Naive thymus-derived CD8-positive, alpha-beta T cell (primary cell): Measurements from ENCODE around the gene FES. TPM values are rescaled to one million over a fixed set of nuclear protein-coding genes. Genes with fewer than 3 reads are reported as not detected.

ENCODE experiments used
- ATAC-seq, 2 donors: fragments of 150-1000 bp; cut with Tn5 transposase in 1 of 2; sonication (Bioruptor Pico), chemical (Tn5 transposase) in 1 of 2; 1 replicate in 1 of 2; 2 replicates in 1 of 2; pipeline ENCODE4 v1.10.0; 2021; ENCODE audit warnings: mild to moderate bottlenecking in 2 of 2, moderate library complexity in 2 of 2
- POLR2A ChIA-PET: fragments of 350-600 bp; sonication (Branson Sonifier 250); formaldehyde crosslinking; loops from one replicate; lab custom pipeline; 2021; ENCODE audit warnings: antibody characterized with exemption; lab: Charles Lee
- DNase-seq, 10 donors: peaks; one replicate each; pipeline versions ENCODE4 v3.0.0 to v3.0.0-alpha.2; 2020 to 2022
- H3K27ac Mint-ChIP-seq, 10 donors: one replicate each; pipeline ENCODE4 v1.8.0; 2020 to 2022; ENCODE audit warnings: mild to moderate bottlenecking in 10 of 10, mixed read lengths in 10 of 10, moderate library complexity in 4 of 10, inconsistent platforms in 1 of 10
- H3K27me3 Mint-ChIP-seq, 5 donors: one replicate each; pipeline ENCODE4 v1.8.0; 2021 to 2022; ENCODE audit warnings: mixed read lengths in 5 of 5
- H3K36me3 Mint-ChIP-seq, 3 donors: one replicate each; pipeline ENCODE4 v1.8.0; 2020 to 2022; ENCODE audit warnings: mixed read lengths in 3 of 3, mild to moderate bottlenecking in 2 of 3, inconsistent platforms in 1 of 3
- H3K4me1 Mint-ChIP-seq, 4 donors: one replicate each; pipeline ENCODE4 v1.8.0; 2021 to 2022; ENCODE audit warnings: mixed read lengths in 4 of 4
- H3K4me3 Mint-ChIP-seq, 10 donors: one replicate each; pipeline ENCODE4 v1.8.0; 2020 to 2022; ENCODE audit warnings: mild to moderate bottlenecking in 10 of 10, mixed read lengths in 10 of 10, moderate library complexity in 6 of 10, inconsistent platforms in 1 of 10
- H3K9me3 Mint-ChIP-seq, 9 donors: one replicate each; pipeline ENCODE4 v1.8.0; 2020 to 2022; ENCODE audit warnings: mixed read lengths in 9 of 9, mild to moderate bottlenecking in 3 of 9, inconsistent platforms in 1 of 9, moderate library complexity in 1 of 9
- polyA plus RNA-seq, 3 donors: library from polyadenylated mRNA; unstranded; fragments of 300-500 nt; fragmentation: Illumina TruSeq; gene quantifications; one replicate each; pipeline ENCODE4 v1.2.3, GENCODE V29; 2021
- total RNA-seq, 8 experiments: library from RNA in 2 of 8; stranded (reverse) in 2 of 8; gene quantifications; one replicate each; pipeline ENCODE4 v1.2.3 and lab custom pipeline; 2021 to 2026

The FES gene
- total and polyA plus RNA-seq, 5 experiments from 2014 or later = 0.08 to 3.5 (median 1.5) TPM; not detected in 1

- POLR2A ChIA-PET = interaction anchor here (0.6 to 12.4 kb wide), 9 partner anchors 17 to 700 kb away, joined by 3 to 237 read pairs (median 3); partner anchors contain the start of genes BLM, MAN2A2 and RCCD1
- DNase-seq (no peak), ATAC-seq (no peak)
- H3K36me3 Mint-ChIP-seq = no peaks in the 10 kb centered on the region
- H3K27ac Mint-ChIP-seq = peak overlapping the region; percentile 95 to 100 (median 98)
- no peaks in the 10 kb centered on the region for H3K9me3 Mint-ChIP-seq
- H3K4me1 Mint-ChIP-seq = peaks cover 21 to 51% (median 44%) of the 10 kb centered on the region in 4 donors
- H3K4me3 Mint-ChIP-seq = peak overlapping the region; percentile 96 to 99 (median 98)
- no peaks in the 10 kb centered on the region for H3K27me3 Mint-ChIP-seq
These were observed 46.7 kb downstream of the FES start for GRCh38 chr15:90930861-90931574.

- H3K27me3 Mint-ChIP-seq = no peaks in the 10 kb centered on the region
These were observed 47.2 kb downstream of the FES start for GRCh38 chr15:90931575-90931827.

GRCh38 chr15:90931828-90932659 lies 47.7 kb downstream of the FES start, which contains the start of gene HDDC3:
Gene HDDC3 (minus strand): TSS chr15:90932549. CDS start chr15:90932540, 9 bp downstream.
- peak; percentile 78 to 93 (median 87) for DNase-seq
- H3K36me3 Mint-ChIP-seq = peaks cover 0 to 4% (median 0%) of the 10 kb centered on the region in 3 donors
- POLR2A ChIA-PET = interaction anchor here (0.6 to 12.4 kb wide), 16 partner anchors 16 to 830 kb away, joined by 3 to 237 read pairs (median 3); partner anchors contain the start of genes BLM, IDH2, IQGAP1 and MAN2A2
- peak; percentile 59 to 60 for ATAC-seq
- peak within 1 kb of the TSS; percentile 96 to 99 (median 98) for H3K4me3 Mint-ChIP-seq
- H3K27ac Mint-ChIP-seq = peak within 1 kb of the TSS; percentile 94 to 100 (median 98)
- no peaks in the 10 kb centered on the region for H3K9me3 Mint-ChIP-seq
- H3K27me3 Mint-ChIP-seq = no peaks in the 10 kb centered on the region
- peaks cover 26 to 60% (median 54%) of the 10 kb centered on the region in 4 donors for H3K4me1 Mint-ChIP-seq

More at GRCh38 chr15:90931575-90931827, 47.2 kb downstream of the FES start:
- ATAC-seq (no peak), DNase-seq (no peak)
- POLR2A ChIA-PET = interaction anchor here (0.6 to 12.4 kb wide), 13 partner anchors 16 to 829 kb away, joined by 3 to 237 read pairs (median 3); partner anchors contain the start of genes BLM, IDH2, IQGAP1 and MAN2A2
- H3K36me3 Mint-ChIP-seq = peaks cover 0 to 4% (median 0%) of the 10 kb centered on the region in 3 donors
- H3K4me1 Mint-ChIP-seq = peaks cover 26 to 56% (median 49%) of the 10 kb centered on the region in 4 donors
- no peaks in the 10 kb centered on the region for H3K9me3 Mint-ChIP-seq
- peak overlapping the region; percentile 94 to 100 (median 98) for H3K27ac Mint-ChIP-seq
- peak overlapping the region; percentile 96 to 99 (median 98) for H3K4me3 Mint-ChIP-seq

- ATAC-seq (no peak), DNase-seq (no peak)
- Mint-ChIP-seq H3K4me3 (peak overlapping the region; percentile 30 to 99 (median 98)), H3K4me1 (peaks cover 26 to 60% (median 55%) of the 10 kb centered on the region in 4 donors), H3K36me3 (peaks cover 0 to 4% (median 0%) of the 10 kb centered on the region in 3 donors), H3K27me3 (no peaks in the 10 kb centered on the region), H3K27ac (peak overlapping the region; percentile 70 to 100 (median 98)), H3K9me3 (no peaks in the 10 kb centered on the region)
- POLR2A ChIA-PET = interaction anchor here (0.6 to 12.4 kb wide), 11 partner anchors 15 to 580 kb away, joined by 3 to 237 read pairs (median 3); partner anchors contain the start of genes BLM, IQGAP1, MAN2A2 and RCCD1
These were observed 48.3 kb downstream of the FES start for GRCh38 chr15:90932660-90932991.

GRCh38 chr15:90933301-90933700 lies 49.0 kb downstream of the FES start:
- Mint-ChIP-seq H3K27me3 (no peaks in the 10 kb centered on the region), H3K4me3 (peak overlapping the region in 9 of 10 donors; percentile 8 to 99 (median 45)), H3K27ac (peak overlapping the region in 7 of 10 donors; percentile 41 to 99 (median 61)), H3K9me3 (no peaks in the 10 kb centered on the region), H3K36me3 (peaks cover 0 to 8% (median 0%) of the 10 kb centered on the region in 3 donors), H3K4me1 (peaks cover 26 to 59% (median 56%) of the 10 kb centered on the region in 4 donors)
- ATAC-seq (no peak), DNase-seq (no peak)
- POLR2A ChIA-PET = interaction anchor here (0.7 to 12.4 kb wide), 7 partner anchors 21 to 371 kb away, joined by 3 to 237 read pairs (median 4); partner anchors contain the start of genes BLM, MAN2A2 and RCCD1

GRCh38 chr15:90934256-90934948 lies 50.1 kb downstream of the FES start:
- Mint-ChIP-seq H3K27ac (peak overlapping the region; percentile 90 to 99 (median 97)), H3K27me3 (no peaks in the 10 kb centered on the region), H3K9me3 (no peaks in the 10 kb centered on the region), H3K36me3 (peaks cover 0 to 12% (median 0%) of the 10 kb centered on the region in 3 donors), H3K4me3 (peak overlapping the region; percentile 83 to 99 (median 94)), H3K4me1 (peaks cover 24 to 54% (median 51%) of the 10 kb centered on the region in 4 donors)
- POLR2A ChIA-PET = interaction anchor here (0.5 to 12.4 kb wide), 12 partner anchors 9 to 935 kb away, joined by 3 to 237 read pairs (median 4); partner anchors contain the start of genes MAN2A2 and RCCD1
- DNase-seq (peak; percentile 74 to 90 (median 80)), ATAC-seq (peak; percentile 36 to 37)

GRCh38 chr15:90934949-90935751 lies 50.8 kb downstream of the FES start, which contains the start of gene UNC45A:
Gene UNC45A (plus strand): TSS chr15:90935285. CDS start chr15:90935325, 40 bp downstream.
- Mint-ChIP-seq H3K4me1 (peaks cover 21 to 54% (median 46%) of the 10 kb centered on the region in 4 donors), H3K4me3 (peak within 1 kb of the TSS; percentile 83 to 99 (median 94)), H3K27me3 (no peaks in the 10 kb centered on the region), H3K27ac (peak within 1 kb of the TSS; percentile 90 to 99 (median 97)), H3K9me3 (no peaks in the 10 kb centered on the region), H3K36me3 (peaks cover 0 to 19% (median 4%) of the 10 kb centered on the region in 3 donors)
- peak; percentile 91 to 98 (median 96) for DNase-seq
- POLR2A ChIA-PET = interaction anchor here (0.5 to 12.4 kb wide), 13 partner anchors 9 to 701 kb away, joined by 3 to 237 read pairs (median 4); partner anchors contain the start of genes CIB1, GDPGP1, MAN2A2 and RCCD1
- peak; percentile 71 to 78 for ATAC-seq

GRCh38 chr15:90936823-90937222 lies 52.5 kb downstream of the FES start:
- POLR2A ChIA-PET = interaction anchor here (1.0 to 12.4 kb wide), 4 partner anchors 9 to 41 kb away, joined by 3 to 237 read pairs (median 3); partner anchors contain the start of gene MAN2A2
- peak overlapping the region; percentile 83 to 99 (median 94) for H3K4me3 Mint-ChIP-seq
- ATAC-seq = no peak

GRCh38 chr15:90938261-90938660 lies 54.0 kb downstream of the FES start:
- H3K4me3 Mint-ChIP-seq = no peak overlapping the region
- H3K9me3 Mint-ChIP-seq = no peaks in the 10 kb centered on the region
- DNase-seq = no peak
- no peak overlapping the region for H3K27ac Mint-ChIP-seq
- no peak for ATAC-seq
- H3K4me1 Mint-ChIP-seq = peaks cover 12 to 33% (median 26%) of the 10 kb centered on the region in 4 donors
- H3K36me3 Mint-ChIP-seq = peaks cover 0 to 50% (median 9%) of the 10 kb centered on the region in 3 donors
- POLR2A ChIA-PET = interaction anchor here (1.1 to 12.4 kb wide), 2 partner anchors 16 to 36 kb away, joined by 5 to 237 read pairs; partner anchors contain the start of genes MAN2A2 and RCCD1
- H3K27me3 Mint-ChIP-seq = no peaks in the 10 kb centered on the region

More at GRCh38 chr15:90936823-90937222, 52.5 kb downstream of the FES start:
- peaks cover 0 to 36% (median 9%) of the 10 kb centered on the region in 3 donors for H3K36me3 Mint-ChIP-seq
- no peaks in the 10 kb centered on the region for H3K9me3 Mint-ChIP-seq
- no peaks in the 10 kb centered on the region for H3K27me3 Mint-ChIP-seq
- no peak for DNase-seq
- H3K27ac Mint-ChIP-seq = peak overlapping the region in 4 of 10 donors; percentile 56 to 95 (median 77)
- peaks cover 15 to 40% (median 33%) of the 10 kb centered on the region in 4 donors for H3K4me1 Mint-ChIP-seq

GRCh38 chr15:90939756-90940155 lies 55.5 kb downstream of the FES start:
- ATAC-seq (no peak), DNase-seq (no peak)
- Mint-ChIP-seq H3K27me3 (no peaks in the 10 kb centered on the region), H3K36me3 (peaks cover 0 to 64% (median 12%) of the 10 kb centered on the region in 3 donors), H3K4me3 (no peak overlapping the region), H3K27ac (peak overlapping the region in 1 of 10 donors; percentile 76), H3K4me1 (peaks cover 6 to 23% (median 18%) of the 10 kb centered on the region in 4 donors), H3K9me3 (no peaks in the 10 kb centered on the region)
- POLR2A ChIA-PET = interaction anchor here (0.9 to 12.4 kb wide), 2 partner anchors 18 to 38 kb away, joined by 3 to 237 read pairs; partner anchors contain the start of gene MAN2A2
